OCI-LY7 (cell line): Measurements from ENCODE around the gene CATSPER3. TPM values are rescaled to one million over a fixed set of nuclear protein-coding genes. Genes with fewer than 3 reads are reported as not detected.

Experiments used
- BruUV-seq: library from RNA; stranded (reverse); fragments of 400-500 nt; replicated peaks from 2 replicates; lab custom pipeline; 2021; lab: Mats Ljungman, UMichigan
- CTCF ChIA-PET: fragments of 300-600 bp; sonication (Branson Sonifier 250); formaldehyde crosslinking; loops from one replicate; lab custom pipeline; 2022; ENCODE audit warnings: antibody characterized with exemption; ENCODE audit not compliant: unreplicated experiment; lab: Charles Lee
- POLR2A ChIA-PET: fragments of 300-600 bp; sonication (Branson Sonifier 250); formaldehyde crosslinking; loops from one replicate; lab custom pipeline; 2022; ENCODE audit warnings: antibody characterized with exemption; lab: Charles Lee
- DNase-seq: peaks from one replicate; pipeline ENCODE4 v3.0.0-alpha.2; 2015; ENCODE audit warnings: low spot score
- H2AFZ ChIP-seq: fragments of 200-600 bp; sonication (generic), shearing (Covaris generic); 2 replicates; pipeline ENCODE4 v1.6.1; 2014; ENCODE audit warnings: mild to moderate bottlenecking, antibody characterized with exemption, low read length, moderate library complexity
- H3K27ac ChIP-seq: fragments of 200-600 bp; sonication (generic); 2 replicates; pipeline ENCODE4 v1.5.1; 2014; ENCODE audit warnings: mixed run types, low read depth, mild to moderate bottlenecking, moderate library complexity, low read length, inconsistent platforms; ENCODE audit not compliant: poor library complexity, severe bottlenecking
- H3K36me3 ChIP-seq: fragments of 200-600 bp; sonication (generic); 2 replicates; pipeline ENCODE4 v1.6.1; 2014; ENCODE audit warnings: mild to moderate bottlenecking, antibody characterized with exemption, low read length, moderate library complexity, mixed read lengths; ENCODE audit not compliant: insufficient read depth
- H3K4me1 ChIP-seq: fragments of 200-600 bp; sonication (generic); 2 replicates; pipeline ENCODE4 v1.5.1; 2014; ENCODE audit warnings: mild to moderate bottlenecking, low read length; ENCODE audit not compliant: insufficient read depth, poor library complexity, severe bottlenecking
- H3K4me2 ChIP-seq: fragments of 200-600 bp; sonication (generic); 2 replicates; pipeline ENCODE4 v1.6.1; 2014; ENCODE audit warnings: mild to moderate bottlenecking, low read length
- H3K4me3 ChIP-seq: fragments of 200-600 bp; sonication (generic); 2 replicates; pipeline ENCODE4 v1.5.1; 2014; ENCODE audit warnings: mild to moderate bottlenecking, low read depth, low read length; ENCODE audit not compliant: poor library complexity, severe bottlenecking
- H3K79me2 ChIP-seq: fragments of 200-600 bp; sonication (generic); 2 replicates; pipeline ENCODE4 v1.6.1; 2016; ENCODE audit warnings: low read depth, mild to moderate bottlenecking, low read length, moderate library complexity, mixed read lengths; ENCODE audit not compliant: insufficient read depth
- H3K9me2 ChIP-seq: fragments of 200-600 bp; sonication (generic); 2 replicates; pipeline ENCODE4 v1.6.1; 2016; ENCODE audit warnings: mild to moderate bottlenecking, low read length, mixed read lengths; ENCODE audit not compliant: insufficient read depth
- H3K9me3 ChIP-seq: fragments of 200-600 bp; sonication (generic); 2 replicates; pipeline ENCODE4 v1.6.1; 2014; ENCODE audit warnings: mild to moderate bottlenecking, mixed run types, low read length, mixed read lengths
- H4K20me1 ChIP-seq: fragments of 200-600 bp; sonication (generic); 2 replicates; pipeline ENCODE4 v1.6.1; 2014; ENCODE audit warnings: mild to moderate bottlenecking, antibody characterized with exemption, low read length, moderate library complexity, mixed read lengths; ENCODE audit not compliant: insufficient read depth
- EZH2phosphoT487 ChIP-seq: fragments of 200-600 bp; sonication (generic); IDR thresholded peaks from 2 replicates; pipeline ENCODE4 v1.6.1; 2018; ENCODE audit warnings: low read depth, borderline replicate concordance, mild to moderate bottlenecking, mixed run types, antibody characterized with exemption, low read length, moderate library complexity, mixed read lengths
- intact Hi-C: fragments of 100-400 bp; cut with micrococcal nuclease; formaldehyde crosslinking; loops from one replicate; pipeline ENCODE4 v1.10.0; 2022; ENCODE audit not compliant: unreplicated experiment
- microRNA-seq: library from miRNA; unstranded; fragments of <30 nt; microRNA quantifications from one replicate; pipeline ENCODE4 v1.2.0, GENCODE V29; 2022; ENCODE audit warnings: borderline replicate concordance
- small RNA-seq: library from RNA; depleted of rRNA; stranded (forward); fragments of <200 nt; gene quantifications from one replicate; pipeline ENCODE3, GENCODE V24; 2014
- total RNA-seq, 2 experiments: library from RNA; depleted of rRNA in 1 of 2; stranded (reverse); fragments of >200 nt in 1 of 2; shearing (Covaris generic) in 1 of 2; gene quantifications; 2 replicates each; pipeline ENCODE4 v1.2.3, GENCODE V29; 2014 to 2022
- TF ChIP-seq, protein P1 (sequence below): fragments of 200-600 bp; sonication (generic); conservative IDR thresholded peaks from 2 replicates; pipeline ENCODE4 v1.5.1; 2014; ENCODE audit warnings: mild to moderate bottlenecking, antibody characterized with exemption, low read length, moderate library complexity, mixed read lengths

The CATSPER3 gene
- total RNA-seq, 2 experiments from 2014 or later, result 0.61 TPM; not detected in 1

DNA sequence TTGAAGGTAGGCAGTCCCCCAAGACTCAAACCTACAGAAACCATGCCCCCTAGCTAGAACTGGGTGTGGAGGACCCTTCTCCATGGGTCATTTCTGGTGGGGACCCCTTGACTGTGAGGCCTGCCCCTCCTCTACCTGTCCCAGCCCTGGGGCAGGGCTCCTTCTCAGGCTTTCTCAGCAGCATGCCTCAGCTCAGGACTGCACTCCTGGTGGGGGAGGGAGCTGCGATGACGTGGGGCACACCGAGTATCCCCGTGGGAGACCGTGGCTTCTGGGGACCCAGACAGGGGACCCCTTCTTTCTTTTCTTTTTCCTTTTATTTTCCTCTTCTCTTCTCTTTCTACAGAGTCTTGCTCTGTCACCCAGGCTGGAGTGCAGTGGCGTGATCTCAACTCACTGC is 93.3 kb downstream of the CATSPER3 start:
- no peaks in the 10 kb centered on the region for H4K20me1 ChIP-seq
- no peak for DNase-seq
- CTCF ChIA-PET, result no interaction called here
- no TSS peak for BruUV-seq
- H3K36me3 ChIP-seq, result no peaks in the 10 kb centered on the region
- H3K27ac ChIP-seq, result no peak overlapping the region
- H3K4me2 ChIP-seq, result no peak overlapping the region
- intact Hi-C loops, result no loop called here
- no peak overlapping the region for H3K4me3 ChIP-seq
- no peak for TF ChIP-seq EZH2phosphoT487
- TF ChIP-seq, protein P1, sequence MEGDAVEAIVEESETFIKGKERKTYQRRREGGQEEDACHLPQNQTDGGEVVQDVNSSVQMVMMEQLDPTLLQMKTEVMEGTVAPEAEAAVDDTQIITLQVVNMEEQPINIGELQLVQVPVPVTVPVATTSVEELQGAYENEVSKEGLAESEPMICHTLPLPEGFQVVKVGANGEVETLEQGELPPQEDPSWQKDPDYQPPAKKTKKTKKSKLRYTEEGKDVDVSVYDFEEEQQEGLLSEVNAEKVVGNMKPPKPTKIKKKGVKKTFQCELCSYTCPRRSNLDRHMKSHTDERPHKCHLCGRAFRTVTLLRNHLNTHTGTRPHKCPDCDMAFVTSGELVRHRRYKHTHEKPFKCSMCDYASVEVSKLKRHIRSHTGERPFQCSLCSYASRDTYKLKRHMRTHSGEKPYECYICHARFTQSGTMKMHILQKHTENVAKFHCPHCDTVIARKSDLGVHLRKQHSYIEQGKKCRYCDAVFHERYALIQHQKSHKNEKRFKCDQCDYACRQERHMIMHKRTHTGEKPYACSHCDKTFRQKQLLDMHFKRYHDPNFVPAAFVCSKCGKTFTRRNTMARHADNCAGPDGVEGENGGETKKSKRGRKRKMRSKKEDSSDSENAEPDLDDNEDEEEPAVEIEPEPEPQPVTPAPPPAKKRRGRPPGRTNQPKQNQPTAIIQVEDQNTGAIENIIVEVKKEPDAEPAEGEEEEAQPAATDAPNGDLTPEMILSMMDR, result no peak
- H2AFZ ChIP-seq, result no peak overlapping the region
- H3K9me3 ChIP-seq, result no peaks in the 10 kb centered on the region
- no peaks in the 10 kb centered on the region for H3K9me2 ChIP-seq
- POLR2A ChIA-PET, result interaction anchor here (0.7 kb wide), 1 partner anchor 304 kb away, joined by 3 read pairs; no protein-coding TSS in a partner anchor
- H3K4me1 ChIP-seq, result peaks cover 53% of the 10 kb centered on the region
- no peaks in the 10 kb centered on the region; the same call in 1 of the 2 replicates for H3K79me2 ChIP-seq

Small RNAs within 50 kb of the gene (microRNA-seq; reads per million reads assigned to microRNA genes)
- not detected for gene MIR4461

Small RNAs within 50 kb of the gene (small RNA-seq; reads per million reads assigned to genes)
- gene MIR4461 (not detected), gene MTND3P25 (not detected), gene MTND4LP30 (not detected)

Other genes starting within 250 kb of the CATSPER3 start
- 27.3 and 28.5 TPM in 2 replicates for gene CAMLG, start 229.4 kb upstream of the CATSPER3 start, total RNA-seq (2014; rRNA removed; shearing (Covaris generic))
- gene CAMLG, start 229.4 kb upstream of the CATSPER3 start, total RNA-seq (2022), result 36.6 and 37.9 TPM in 2 replicates
- gene DDX46, start 209.1 kb upstream of the CATSPER3 start, total RNA-seq (2014; rRNA removed; shearing (Covaris generic)), result 44.5 and 47.1 TPM in 2 replicates
- 78.8 and 80.6 TPM in 2 replicates for gene DDX46, start 209.1 kb upstream of the CATSPER3 start, total RNA-seq (2022)
- 28.4 and 36.7 TPM in 2 replicates for gene C5orf24, start 121.9 kb upstream of the CATSPER3 start, total RNA-seq (2014; rRNA removed; shearing (Covaris generic))
- gene C5orf24, start 121.9 kb upstream of the CATSPER3 start, total RNA-seq (2022), result 33.8 and 42.4 TPM in 2 replicates
- gene TXNDC15, start 93.5 kb upstream of the CATSPER3 start, total RNA-seq (2014; rRNA removed; shearing (Covaris generic)), result 20.6 and 43.5 TPM in 2 replicates
- gene TXNDC15, start 93.5 kb upstream of the CATSPER3 start, total RNA-seq (2022), result 31.1 and 37.9 TPM in 2 replicates
- 9.4 and 12.2 TPM in 2 replicates for gene PCBD2, start 62.8 kb upstream of the CATSPER3 start, total RNA-seq (2014; rRNA removed; shearing (Covaris generic))
- gene PCBD2, start 62.8 kb upstream of the CATSPER3 start, total RNA-seq (2022), result 30.7 and 34.3 TPM in 2 replicates
- 55.3 and 56.3 TPM in 2 replicates for gene PITX1, start 66.3 kb downstream of the CATSPER3 start, total RNA-seq (2014; rRNA removed; shearing (Covaris generic))
- gene PITX1, start 66.3 kb downstream of the CATSPER3 start, total RNA-seq (2022), result 66.8 and 76.4 TPM in 2 replicates